ENCODE measurements around the gene SLPI. TPM values are rescaled to one million over a fixed set of nuclear protein-coding genes. Genes with fewer than 3 reads are reported as not detected.
A peak's percentile ranks its signal among the peaks of the same experiment; 100 is the strongest.

Gene SLPI
- total and polyA plus RNA-seq, 2 of the 13 experiments (the other 11 are each of a cell fraction or from before 2014, with no cell fraction given): 0.13 TPM; not detected in 1

DNA sequence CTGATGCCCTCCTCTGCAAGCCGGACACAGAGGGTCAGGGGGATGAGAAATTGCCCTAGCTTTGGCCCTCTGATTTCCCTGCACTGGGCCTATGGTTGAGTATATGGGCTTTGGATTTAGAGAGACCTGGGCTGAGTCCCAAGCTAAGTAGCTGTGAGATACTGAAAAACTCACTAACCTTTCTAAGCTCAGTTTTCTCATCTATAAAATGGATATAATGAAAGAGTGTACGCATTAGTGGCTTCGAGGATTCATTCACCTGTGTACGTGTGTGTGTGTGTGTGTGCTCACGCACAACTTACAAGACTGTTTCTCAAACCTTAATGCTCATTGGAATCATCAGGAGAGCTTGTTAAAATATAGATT is 39.6 kb upstream of the SLPI start (continued):
- TF ChIP-seq IRX3 (CRISPR knock-in tag; IDR thresholded peaks at IDR 0.05; ENCODE audit: borderline replicate concordance, low read depth): no peak
- TF ChIP-seq KLF13 (CRISPR knock-in tag; IDR thresholded peaks at IDR 0.05): 0 out of 2 replicates have a peak, but pooled peaks have one; percentile 2
- no peak for TF ChIP-seq SNRNP70 (IDR thresholded peaks at IDR 0.05; ENCODE audit: low read depth, low read length)
- TF ChIP-seq ZNF550 (CRISPR knock-in tag; IDR thresholded peaks at IDR 0.05; ENCODE audit: borderline replicate concordance): 0 out of 2 replicates have a peak, but pooled peaks have one; percentile 0
- no peak for TF ChIP-seq ZNF30 (CRISPR knock-in tag; IDR thresholded peaks at IDR 0.05)
- TF ChIP-seq GATAD2A (CRISPR knock-in tag; IDR thresholded peaks at IDR 0.05): no peak
- TF ChIP-seq, protein P1, sequence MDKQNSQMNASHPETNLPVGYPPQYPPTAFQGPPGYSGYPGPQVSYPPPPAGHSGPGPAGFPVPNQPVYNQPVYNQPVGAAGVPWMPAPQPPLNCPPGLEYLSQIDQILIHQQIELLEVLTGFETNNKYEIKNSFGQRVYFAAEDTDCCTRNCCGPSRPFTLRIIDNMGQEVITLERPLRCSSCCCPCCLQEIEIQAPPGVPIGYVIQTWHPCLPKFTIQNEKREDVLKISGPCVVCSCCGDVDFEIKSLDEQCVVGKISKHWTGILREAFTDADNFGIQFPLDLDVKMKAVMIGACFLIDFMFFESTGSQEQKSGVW (CRISPR knock-in tag; IDR thresholded peaks at IDR 0.05; ENCODE audit: borderline replicate concordance): no peak
- TF ChIP-seq CCAR2 (optimal IDR thresholded peaks at IDR 0.05; ENCODE audit: low read depth, low read length): no peak
- 0 out of 2 replicates have a peak, but pooled peaks have one; percentile 15 for TF ChIP-seq ZNF34 (CRISPR knock-in tag; IDR thresholded peaks at IDR 0.05; ENCODE audit: borderline replicate concordance)
- TF ChIP-seq, protein P2, sequence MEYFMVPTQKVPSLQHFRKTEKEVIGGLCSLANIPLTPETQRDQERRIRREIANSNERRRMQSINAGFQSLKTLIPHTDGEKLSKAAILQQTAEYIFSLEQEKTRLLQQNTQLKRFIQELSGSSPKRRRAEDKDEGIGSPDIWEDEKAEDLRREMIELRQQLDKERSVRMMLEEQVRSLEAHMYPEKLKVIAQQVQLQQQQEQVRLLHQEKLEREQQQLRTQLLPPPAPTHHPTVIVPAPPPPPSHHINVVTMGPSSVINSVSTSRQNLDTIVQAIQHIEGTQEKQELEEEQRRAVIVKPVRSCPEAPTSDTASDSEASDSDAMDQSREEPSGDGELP (IDR thresholded peaks at IDR 0.05; ENCODE audit: borderline replicate concordance, low read depth): no peak
- no peak for TF ChIP-seq HNF4A (CRISPR knock-in tag; IDR thresholded peaks at IDR 0.05)
- TF ChIP-seq HNRNPH1 (optimal IDR thresholded peaks at IDR 0.05; ENCODE audit: low read depth, low read length): no peak
- TF ChIP-seq ZNF674 (CRISPR knock-in tag; IDR thresholded peaks at IDR 0.05; ENCODE audit: low read depth): no peak
- TF ChIP-seq, protein P3, sequence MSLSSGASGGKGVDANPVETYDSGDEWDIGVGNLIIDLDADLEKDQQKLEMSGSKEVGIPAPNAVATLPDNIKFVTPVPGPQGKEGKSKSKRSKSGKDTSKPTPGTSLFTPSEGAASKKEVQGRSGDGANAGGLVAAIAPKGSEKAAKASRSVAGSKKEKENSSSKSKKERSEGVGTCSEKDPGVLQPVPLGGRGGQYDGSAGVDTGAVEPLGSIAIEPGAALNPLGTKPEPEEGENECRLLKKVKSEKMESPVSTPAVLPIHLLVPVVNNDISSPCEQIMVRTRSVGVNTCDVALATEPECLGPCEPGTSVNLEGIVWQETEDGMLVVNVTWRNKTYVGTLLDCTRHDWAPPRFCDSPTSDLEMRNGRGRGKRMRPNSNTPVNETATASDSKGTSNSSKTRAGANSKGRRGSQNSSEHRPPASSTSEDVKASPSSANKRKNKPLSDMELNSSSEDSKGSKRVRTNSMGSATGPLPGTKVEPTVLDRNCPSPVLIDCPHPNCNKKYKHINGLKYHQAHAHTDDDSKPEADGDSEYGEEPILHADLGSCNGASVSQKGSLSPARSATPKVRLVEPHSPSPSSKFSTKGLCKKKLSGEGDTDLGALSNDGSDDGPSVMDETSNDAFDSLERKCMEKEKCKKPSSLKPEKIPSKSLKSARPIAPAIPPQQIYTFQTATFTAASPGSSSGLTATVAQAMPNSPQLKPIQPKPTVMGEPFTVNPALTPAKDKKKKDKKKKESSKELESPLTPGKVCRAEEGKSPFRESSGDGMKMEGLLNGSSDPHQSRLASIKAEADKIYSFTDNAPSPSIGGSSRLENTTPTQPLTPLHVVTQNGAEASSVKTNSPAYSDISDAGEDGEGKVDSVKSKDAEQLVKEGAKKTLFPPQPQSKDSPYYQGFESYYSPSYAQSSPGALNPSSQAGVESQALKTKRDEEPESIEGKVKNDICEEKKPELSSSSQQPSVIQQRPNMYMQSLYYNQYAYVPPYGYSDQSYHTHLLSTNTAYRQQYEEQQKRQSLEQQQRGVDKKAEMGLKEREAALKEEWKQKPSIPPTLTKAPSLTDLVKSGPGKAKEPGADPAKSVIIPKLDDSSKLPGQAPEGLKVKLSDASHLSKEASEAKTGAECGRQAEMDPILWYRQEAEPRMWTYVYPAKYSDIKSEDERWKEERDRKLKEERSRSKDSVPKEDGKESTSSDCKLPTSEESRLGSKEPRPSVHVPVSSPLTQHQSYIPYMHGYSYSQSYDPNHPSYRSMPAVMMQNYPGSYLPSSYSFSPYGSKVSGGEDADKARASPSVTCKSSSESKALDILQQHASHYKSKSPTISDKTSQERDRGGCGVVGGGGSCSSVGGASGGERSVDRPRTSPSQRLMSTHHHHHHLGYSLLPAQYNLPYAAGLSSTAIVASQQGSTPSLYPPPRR (CRISPR knock-in tag; IDR thresholded peaks at IDR 0.05; ENCODE audit: borderline replicate concordance): no peak
- TF ChIP-seq, protein P4, sequence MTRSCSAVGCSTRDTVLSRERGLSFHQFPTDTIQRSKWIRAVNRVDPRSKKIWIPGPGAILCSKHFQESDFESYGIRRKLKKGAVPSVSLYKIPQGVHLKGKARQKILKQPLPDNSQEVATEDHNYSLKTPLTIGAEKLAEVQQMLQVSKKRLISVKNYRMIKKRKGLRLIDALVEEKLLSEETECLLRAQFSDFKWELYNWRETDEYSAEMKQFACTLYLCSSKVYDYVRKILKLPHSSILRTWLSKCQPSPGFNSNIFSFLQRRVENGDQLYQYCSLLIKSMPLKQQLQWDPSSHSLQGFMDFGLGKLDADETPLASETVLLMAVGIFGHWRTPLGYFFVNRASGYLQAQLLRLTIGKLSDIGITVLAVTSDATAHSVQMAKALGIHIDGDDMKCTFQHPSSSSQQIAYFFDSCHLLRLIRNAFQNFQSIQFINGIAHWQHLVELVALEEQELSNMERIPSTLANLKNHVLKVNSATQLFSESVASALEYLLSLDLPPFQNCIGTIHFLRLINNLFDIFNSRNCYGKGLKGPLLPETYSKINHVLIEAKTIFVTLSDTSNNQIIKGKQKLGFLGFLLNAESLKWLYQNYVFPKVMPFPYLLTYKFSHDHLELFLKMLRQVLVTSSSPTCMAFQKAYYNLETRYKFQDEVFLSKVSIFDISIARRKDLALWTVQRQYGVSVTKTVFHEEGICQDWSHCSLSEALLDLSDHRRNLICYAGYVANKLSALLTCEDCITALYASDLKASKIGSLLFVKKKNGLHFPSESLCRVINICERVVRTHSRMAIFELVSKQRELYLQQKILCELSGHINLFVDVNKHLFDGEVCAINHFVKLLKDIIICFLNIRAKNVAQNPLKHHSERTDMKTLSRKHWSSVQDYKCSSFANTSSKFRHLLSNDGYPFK (CRISPR knock-in tag; IDR thresholded peaks at IDR 0.05; ENCODE audit: borderline replicate concordance): peak; percentile 4; the same call in 1 of the 2 replicates
- no peak for TF ChIP-seq ZNF792 (CRISPR knock-in tag; IDR thresholded peaks at IDR 0.05)
- TF ChIP-seq, protein P5, sequence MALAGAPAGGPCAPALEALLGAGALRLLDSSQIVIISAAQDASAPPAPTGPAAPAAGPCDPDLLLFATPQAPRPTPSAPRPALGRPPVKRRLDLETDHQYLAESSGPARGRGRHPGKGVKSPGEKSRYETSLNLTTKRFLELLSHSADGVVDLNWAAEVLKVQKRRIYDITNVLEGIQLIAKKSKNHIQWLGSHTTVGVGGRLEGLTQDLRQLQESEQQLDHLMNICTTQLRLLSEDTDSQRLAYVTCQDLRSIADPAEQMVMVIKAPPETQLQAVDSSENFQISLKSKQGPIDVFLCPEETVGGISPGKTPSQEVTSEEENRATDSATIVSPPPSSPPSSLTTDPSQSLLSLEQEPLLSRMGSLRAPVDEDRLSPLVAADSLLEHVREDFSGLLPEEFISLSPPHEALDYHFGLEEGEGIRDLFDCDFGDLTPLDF (CRISPR knock-in tag; IDR thresholded peaks at IDR 0.05): no peak
- TF ChIP-seq, protein P6, sequence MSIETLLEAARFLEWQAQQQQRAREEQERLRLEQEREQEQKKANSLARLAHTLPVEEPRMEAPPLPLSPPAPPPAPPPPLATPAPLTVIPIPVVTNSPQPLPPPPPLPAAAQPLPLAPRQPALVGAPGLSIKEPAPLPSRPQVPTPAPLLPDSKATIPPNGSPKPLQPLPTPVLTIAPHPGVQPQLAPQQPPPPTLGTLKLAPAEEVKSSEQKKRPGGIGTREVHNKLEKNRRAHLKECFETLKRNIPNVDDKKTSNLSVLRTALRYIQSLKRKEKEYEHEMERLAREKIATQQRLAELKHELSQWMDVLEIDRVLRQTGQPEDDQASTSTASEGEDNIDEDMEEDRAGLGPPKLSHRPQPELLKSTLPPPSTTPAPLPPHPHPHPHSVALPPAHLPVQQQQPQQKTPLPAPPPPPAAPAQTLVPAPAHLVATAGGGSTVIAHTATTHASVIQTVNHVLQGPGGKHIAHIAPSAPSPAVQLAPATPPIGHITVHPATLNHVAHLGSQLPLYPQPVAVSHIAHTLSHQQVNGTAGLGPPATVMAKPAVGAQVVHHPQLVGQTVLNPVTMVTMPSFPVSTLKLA (IDR thresholded peaks at IDR 0.05): no peak
